ENCODE results near the gene TMPRSS15. TPM values are rescaled to one million over a fixed set of nuclear protein-coding genes. Genes with fewer than 3 reads are reported as not detected.
"Not testable (repeated sequence)": the region's sequence is repeated elsewhere in the genome, so short reads cannot be mapped to it uniquely, and the experiment has no call there.

TMPRSS15 gene
- polyA plus RNA-seq (ENCODE audit: insufficient read length in 12 of 12), result 1 to 10 TPM in 2 of 12 donors, under 1 TPM in 8, not detected in 2; 0.45 to 1.5 (median 0.85) TPM
- long read RNA-seq, donor 1, result 0 reads
- long read RNA-seq, donor 2, result 0 reads
- long read RNA-seq, donor 3, result 0 reads
- long read RNA-seq, donor 4, result 0 reads
- long read RNA-seq, donor 5, result 0 reads
- long read RNA-seq, donor 6, result 0 reads
- long read RNA-seq, donor 7, result 0 reads
- long read RNA-seq, donor 8, result 0 reads
- long read RNA-seq, donor 9, result 0 reads
- long read RNA-seq, donor 10, result 0 reads
- long read RNA-seq, donor 11, result 0 reads

GRCh38 chr21:18403735-18404450 is at the start of gene TMPRSS15:
TMPRSS15 (minus strand) TSS chr21:18403785; CDS start chr21:18403622, 163 bp downstream.
- DNase-seq, result no peak

- DNase-seq, result no peak
Observed at GRCh38 chr21:18451670-18452069, 48.1 kb upstream of the TMPRSS15 start.

GRCh38 chr21:18449605-18450550 is 46.3 kb upstream of the TMPRSS15 start:
- DNase-seq, result peak; percentile 50

GRCh38 chr21:18443701-18444100 is 40.1 kb upstream of the TMPRSS15 start:
- DNase-seq, result no peak

GRCh38 chr21:18443085-18443484 is 39.5 kb upstream of the TMPRSS15 start:
- DNase-seq, result no peak

GRCh38 chr21:18430341-18430740 is 26.8 kb upstream of the TMPRSS15 start:
- no peak for DNase-seq

- no peak for DNase-seq
Observed at GRCh38 chr21:18424276-18424675, 20.7 kb upstream of the TMPRSS15 start.

GRCh38 chr21:18417141-18417790 is 13.7 kb upstream of the TMPRSS15 start:
- no peak for DNase-seq

- DNase-seq, result no peak
Observed at GRCh38 chr21:18411565-18411964, 8.0 kb upstream of the TMPRSS15 start.

- DNase-seq, result no peak
Observed at GRCh38 chr21:18409579-18409978, 6.0 kb upstream of the TMPRSS15 start.

- no peak for DNase-seq
Observed at GRCh38 chr21:18398843-18399242, 4.7 kb downstream of the TMPRSS15 start.

GRCh38 chr21:18387994-18388393 is 15.6 kb downstream of the TMPRSS15 start:
- DNase-seq, result peak; percentile 7

- DNase-seq, result no peak
Observed at GRCh38 chr21:18384771-18385170, 18.8 kb downstream of the TMPRSS15 start.

- not testable (repeated sequence) for DNase-seq
Observed at GRCh38 chr21:18382934-18383619, 20.5 kb downstream of the TMPRSS15 start.

- no peak for DNase-seq
Observed at GRCh38 chr21:18382141-18382540, 21.4 kb downstream of the TMPRSS15 start.

GRCh38 chr21:18373606-18374005 is 30.0 kb downstream of the TMPRSS15 start:
- no peak for DNase-seq

- no peak for DNase-seq
Observed at GRCh38 chr21:18370301-18370700, 33.3 kb downstream of the TMPRSS15 start.

- peak; percentile 7 for DNase-seq
Observed at GRCh38 chr21:18369115-18369514, 34.5 kb downstream of the TMPRSS15 start.

- no peak for DNase-seq
Observed at GRCh38 chr21:18368205-18368604, 35.4 kb downstream of the TMPRSS15 start.

- no peak for DNase-seq
Observed at GRCh38 chr21:18356801-18357200, 46.8 kb downstream of the TMPRSS15 start.

GRCh38 chr21:18354947-18355346 is 48.6 kb downstream of the TMPRSS15 start:
- no peak for DNase-seq

All from muscle of arm (tissue), 14 donors.